ENCODE measurements around the gene TENM4. TPM values are rescaled to one million over a fixed set of nuclear protein-coding genes. Genes with fewer than 3 reads are reported as not detected.

The TENM4 gene
- total and polyA plus RNA-seq, 2 of the 8 experiments (the other 6 are each of a cell fraction or from before 2014, with no cell fraction given) = 3.5 to 7.2 TPM

- TF ChIP-seq E2F6 (IDR thresholded peaks at IDR 0.05) (no peak), MAFK (IDR thresholded peaks at IDR 0.05; ENCODE audit: low read depth, low read length) (no peak)
These were observed 703.5 kb downstream of the TENM4 start (continued) for GRCh38 chr11:78737301-78737700.
